ENCODE results near the gene DND1. TPM values are rescaled to one million over a fixed set of nuclear protein-coding genes. Genes with fewer than 3 reads are reported as not detected.

DND1 gene
- under 1 TPM; 0.34 to 1.00 TPM for total RNA-seq

GRCh38 chr5:140673187-140673976 lies at the start of gene DND1:
Gene DND1 (minus strand): TSS chr5:140673576. CDS start chr5:140673542, 34 bp downstream.

DNA sequence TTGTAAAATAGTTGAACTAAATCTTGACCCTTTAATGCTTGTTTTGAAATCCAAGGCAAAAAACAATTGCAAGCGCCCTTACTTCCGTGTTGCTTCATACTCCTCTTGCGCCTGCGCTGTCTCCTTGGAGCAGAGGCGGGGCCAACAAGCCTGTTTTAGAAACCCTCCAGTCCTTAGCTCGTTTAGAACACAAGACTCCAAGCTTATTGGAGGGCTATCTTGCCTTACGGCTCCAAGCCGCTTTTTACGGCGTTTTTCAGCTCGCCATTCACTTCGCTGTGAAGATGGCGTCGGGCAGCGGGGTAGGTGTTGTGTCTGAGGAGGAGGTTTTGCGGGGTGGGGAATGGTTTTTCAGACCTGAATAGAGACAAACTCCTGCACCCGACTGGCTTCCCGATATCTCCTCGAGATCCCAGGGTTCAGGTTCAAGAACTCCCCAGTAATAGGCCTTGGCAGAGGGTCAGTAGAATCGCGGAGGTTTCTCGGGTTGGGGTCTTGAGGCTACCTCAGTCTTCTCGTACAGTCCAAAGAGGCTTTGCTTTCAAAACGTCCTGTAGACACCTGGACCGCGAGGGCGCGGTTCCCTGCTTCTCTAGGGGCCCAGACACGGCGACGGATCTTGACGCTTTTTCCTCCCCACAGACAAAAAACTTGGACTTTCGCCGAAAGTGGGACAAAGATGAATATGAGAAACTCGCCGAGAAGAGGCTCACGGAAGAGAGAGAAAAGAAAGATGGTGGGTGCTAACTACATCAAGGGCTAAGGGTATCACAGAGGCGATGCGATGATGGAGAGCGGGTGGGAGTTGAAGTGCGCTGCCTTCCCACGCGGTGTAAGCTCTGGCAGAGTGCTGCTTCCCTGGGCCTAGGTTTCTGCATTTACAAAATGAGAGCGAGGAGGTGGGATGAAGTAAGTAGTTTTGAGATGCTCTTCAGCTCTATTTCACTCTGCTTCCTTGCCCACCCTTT lies 27.1 kb upstream of the DND1 start, which contains the start of gene ZMAT2:
TSS of gene ZMAT2 (plus strand) at position 271 of the 968 bp plus-strand sequence. CDS start at position 285, 14 bp downstream.

GRCh38 chr5:140690941-140691924 lies 17.9 kb upstream of the DND1 start, which contains the start of the genes HARS1 and HARS2:
Gene HARS1 (minus strand): TSS chr5:140691370. CDS start chr5:140691304, 66 bp downstream.
Gene HARS2 (plus strand): TSS chr5:140691455. CDS start chr5:140691649, 194 bp downstream.

DNA sequence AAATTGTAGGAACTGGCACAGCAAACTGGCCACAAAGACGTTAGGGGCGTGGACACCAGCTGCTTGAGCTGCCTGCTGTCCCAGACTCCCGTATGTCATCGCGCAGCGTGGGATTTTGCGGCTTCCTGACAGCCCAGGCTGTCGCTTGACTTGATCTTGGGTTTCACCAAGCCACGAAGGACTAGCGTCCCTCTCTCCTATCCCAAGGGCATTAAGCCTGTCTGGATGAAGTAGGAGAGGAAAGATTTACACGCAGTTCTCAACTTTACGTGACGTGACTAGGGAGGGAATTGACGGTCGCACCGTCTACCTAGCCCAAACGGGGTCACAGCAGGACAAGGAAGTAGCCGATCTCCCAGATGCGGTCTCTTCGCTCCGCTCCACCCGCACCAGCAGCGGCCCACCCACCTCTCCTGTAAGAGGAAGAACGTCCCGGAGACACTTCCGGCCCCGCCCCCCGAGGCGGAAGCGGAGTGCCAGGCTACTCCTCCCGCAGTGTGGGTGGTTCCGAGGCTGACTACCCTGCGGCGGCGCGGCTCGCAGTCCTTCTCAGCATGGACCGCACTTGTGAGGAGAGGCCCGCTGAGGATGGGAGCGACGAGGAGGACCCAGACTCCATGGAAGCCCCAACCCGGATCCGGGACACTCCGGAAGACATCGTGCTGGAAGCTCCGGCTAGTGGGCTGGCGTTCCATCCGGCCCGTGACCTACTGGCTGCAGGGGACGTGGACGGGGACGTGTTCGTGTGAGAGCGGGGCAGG lies 8.8 kb downstream of the DND1 start, which contains the start of gene WDR55:
TSS of gene WDR55 (plus strand) at position 546 of the 761 bp plus-strand sequence. CDS start at position 555, 9 bp downstream.

DNA sequence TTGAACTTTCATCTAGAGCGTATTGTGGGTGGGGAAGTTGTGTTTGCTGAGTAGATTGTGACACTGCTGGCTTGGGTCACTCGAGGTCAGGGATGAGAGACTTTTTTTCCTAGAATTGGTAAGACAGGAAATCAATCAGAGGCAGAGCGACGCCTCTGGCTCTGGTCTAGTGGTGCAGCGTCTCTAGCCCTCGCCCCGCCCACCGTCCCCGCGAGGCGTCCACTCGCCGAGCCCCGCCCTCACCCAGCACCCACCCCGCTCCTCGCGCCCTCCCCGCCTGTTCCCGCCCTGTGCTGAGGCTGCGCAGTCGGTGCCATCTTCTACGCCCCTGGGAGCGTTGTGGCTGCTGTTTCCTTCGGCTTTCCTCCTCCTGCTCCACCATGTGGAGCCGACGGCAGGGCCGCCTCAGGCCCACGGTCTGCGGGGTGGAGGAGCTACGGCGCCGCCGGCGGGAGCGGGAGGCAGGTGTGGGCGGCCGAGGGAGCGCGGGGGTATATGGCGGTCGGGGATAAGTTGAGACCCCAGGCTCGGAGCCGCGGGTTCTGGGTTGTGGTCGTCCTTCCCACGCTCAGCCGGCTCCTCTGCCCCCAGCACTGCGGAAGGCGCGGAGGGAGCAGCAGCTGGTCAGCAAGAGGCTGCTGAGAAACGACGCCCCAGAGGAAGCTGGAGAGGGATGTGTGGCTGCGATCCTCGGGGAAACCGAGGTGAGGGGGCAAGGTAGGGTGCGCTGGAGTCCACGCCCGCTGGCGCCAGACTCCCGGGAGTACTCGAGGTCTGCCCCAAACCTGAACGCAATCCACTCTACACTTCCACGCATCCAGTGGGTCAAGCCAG lies 34.0 kb downstream of the DND1 start, which contains the start of gene TMCO6:
TSS of gene TMCO6 (plus strand) at position 304 of the 834 bp plus-strand sequence. CDS start at position 381, 77 bp downstream.

DNA sequence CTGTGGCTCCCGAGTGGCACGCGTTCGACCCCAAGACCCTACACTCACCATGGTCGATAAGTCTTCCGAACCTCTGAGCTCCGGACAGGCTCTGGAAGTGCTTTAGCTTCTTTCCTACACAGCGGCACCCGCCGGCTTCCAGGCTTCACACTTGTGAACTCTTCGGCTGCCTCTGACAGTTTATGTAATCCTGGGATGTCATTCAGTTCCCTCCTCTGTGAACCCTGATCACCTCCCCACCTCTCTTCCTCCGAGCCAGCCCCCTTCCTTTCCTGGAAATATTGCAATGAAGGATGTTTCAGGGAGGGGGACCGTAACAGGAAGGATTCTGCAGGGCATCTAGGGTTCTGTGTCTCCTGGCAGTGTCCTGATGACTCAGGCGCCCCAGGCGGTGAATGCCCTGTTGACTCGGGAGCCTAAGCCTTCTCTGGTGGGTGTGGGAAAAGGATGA lies 40.3 kb downstream of the DND1 start, which contains the start of gene CD14:
TSS of gene CD14 (minus strand) at position 155 of the 451 bp plus-strand sequence. CDS start at position 51, 104 bp downstream.

Small RNA genes lying within 50 kb of the gene (small RNA-seq; reads per million reads assigned to genes)
- gene VTRNA1-1 (62.3 to 173 reads per million in 2 donors), gene VTRNA1-2 (53.5 to 54.1 reads per million in 2 donors)

Other genes with a start within 250 kb of the DND1 start
- gene EIF4EBP3, start 125.9 kb downstream of the DND1 start, total RNA-seq: 1 to 10 TPM; 1.7 to 4.1 TPM
- gene SRA1, start 116.1 kb downstream of the DND1 start, total RNA-seq: 10 to 100 TPM; 20.6 to 43.0 TPM
- gene APBB3, start 109.0 kb downstream of the DND1 start, total RNA-seq: 10 to 100 TPM; 10.3 to 16.9 TPM
- gene SLC35A4, start 108.7 kb downstream of the DND1 start, total RNA-seq: 10 to 100 TPM; 32.0 to 43.6 TPM
- gene CD14, start 40.4 kb downstream of the DND1 start, total RNA-seq: 1 to 10 TPM; 1.3 to 3.4 TPM
- gene TMCO6, start 34.1 kb downstream of the DND1 start, total RNA-seq: 10 to 100 TPM; 12.7 to 14.8 TPM
- 10 to 100 TPM; 41.6 to 48.0 TPM for gene NDUFA2, start 25.9 kb downstream of the DND1 start, total RNA-seq
- 10 to 100 TPM; 84.3 to 95.2 TPM for gene IK, start 25.7 kb downstream of the DND1 start, total RNA-seq
- 10 to 100 TPM; 32.3 to 50.3 TPM for gene WDR55, start 8.7 kb downstream of the DND1 start, total RNA-seq
- gene HARS1, start 17.8 kb upstream of the DND1 start, total RNA-seq: 10 to 100 TPM; 41.0 to 68.9 TPM
- 10 to 100 TPM; 24.1 to 29.0 TPM for gene HARS2, start 17.9 kb upstream of the DND1 start, total RNA-seq
- gene ZMAT2, start 26.9 kb upstream of the DND1 start, total RNA-seq: 10 to 100 TPM; 23.4 to 37.0 TPM
- not detected for gene PCDHA1, start 112.6 kb upstream of the DND1 start, total RNA-seq
- not detected for gene PCDHA2, start 121.3 kb upstream of the DND1 start, total RNA-seq
- under 1 TPM in 1 of 2 donors, not detected in 1; under 0.01 TPM for gene PCDHA3, start 127.5 kb upstream of the DND1 start, total RNA-seq
- gene PCDHA4, start 133.5 kb upstream of the DND1 start, total RNA-seq: under 1 TPM; under 0.01 TPM
- under 1 TPM; under 0.01 TPM for gene PCDHA5, start 148.0 kb upstream of the DND1 start, total RNA-seq
- under 1 TPM in 1 of 2 donors, not detected in 1; 0.34 TPM for gene PCDHA6, start 154.4 kb upstream of the DND1 start, total RNA-seq
- gene PCDHA7, start 160.7 kb upstream of the DND1 start, total RNA-seq: not detected
- not detected for gene PCDHA8, start 167.6 kb upstream of the DND1 start, total RNA-seq
- not detected for gene PCDHA9, start 174.8 kb upstream of the DND1 start, total RNA-seq
- under 1 TPM in 1 of 2 donors, not detected in 1; 0.69 TPM for gene PCDHA10, start 182.3 kb upstream of the DND1 start, total RNA-seq
- gene PCDHA11, start 195.4 kb upstream of the DND1 start, total RNA-seq: under 1 TPM in 1 of 2 donors, not detected in 1; under 0.01 TPM
- gene PCDHA12, start 201.7 kb upstream of the DND1 start, total RNA-seq: not detected
- gene PCDHA13, start 208.5 kb upstream of the DND1 start, total RNA-seq: under 1 TPM in 1 of 2 donors, not detected in 1; under 0.01 TPM